Ureter (tissue), 1 donor: ENCODE results near the gene SLC5A10. TPM values are rescaled to one million over a fixed set of nuclear protein-coding genes. Genes with fewer than 3 reads are reported as not detected.
"Not testable (repeated sequence)": the region's sequence is repeated elsewhere in the genome, so short reads cannot be mapped to it uniquely, and the experiment has no call there.

ENCODE experiments used
- DNase-seq: peaks from one replicate; pipeline ENCODE4 v3.0.0-alpha.2; 2020; ENCODE audit warnings: low spot score
- total RNA-seq: library from RNA; stranded (reverse); gene quantifications from one replicate; pipeline ENCODE4 v1.2.4, GENCODE V29; 2023
- donor health status: DM: yes; HTN: yes; CAD: no.

SLC5A10 gene
- total RNA-seq, 1 donor from 2014 or later: not detected

GRCh38 chr17:18947866-18948265, 4.1 kb upstream of the SLC5A10 start:
- no peak for DNase-seq

GRCh38 chr17:18948476-18949006, 3.4 kb upstream of the SLC5A10 start:
- DNase-seq: no peak

- DNase-seq: no peak
These were observed 2.4 kb upstream of the SLC5A10 start for GRCh38 chr17:18949566-18949965.

- no peak for DNase-seq
These were observed 1.6 kb upstream of the SLC5A10 start for GRCh38 chr17:18950346-18950745.

- no peak for DNase-seq
These were observed 740 bp upstream of the SLC5A10 start for GRCh38 chr17:18950944-18951905.

- no peak for DNase-seq
These were observed 1.3 kb downstream of the SLC5A10 start for GRCh38 chr17:18953231-18953728.

- DNase-seq: no peak
These were observed 2.4 kb downstream of the SLC5A10 start for GRCh38 chr17:18954321-18954720.

GRCh38 chr17:18955009-18955408, 3.0 kb downstream of the SLC5A10 start:
- no peak for DNase-seq

GRCh38 chr17:18956021-18956420, 4.1 kb downstream of the SLC5A10 start:
- not testable (repeated sequence) for DNase-seq

GRCh38 chr17:18956581-18956980, 4.6 kb downstream of the SLC5A10 start:
- no peak for DNase-seq

- no peak for DNase-seq
These were observed 5.9 kb downstream of the SLC5A10 start for GRCh38 chr17:18957831-18958230.

GRCh38 chr17:18958611-18959010, 6.6 kb downstream of the SLC5A10 start:
- no peak for DNase-seq

- DNase-seq: no peak
These were observed 7.3 kb downstream of the SLC5A10 start for GRCh38 chr17:18959071-18959844.

GRCh38 chr17:18959845-18960240, 7.9 kb downstream of the SLC5A10 start:
- DNase-seq: no peak

- no peak for DNase-seq
These were observed 8.3 kb downstream of the SLC5A10 start for GRCh38 chr17:18960241-18960665.

GRCh38 chr17:18960803-18961511, 9.0 kb downstream of the SLC5A10 start:
- peak; percentile 85 for DNase-seq

- DNase-seq: no peak
These were observed 9.9 kb downstream of the SLC5A10 start for GRCh38 chr17:18961634-18962493.

- DNase-seq: no peak
These were observed 10.5 kb downstream of the SLC5A10 start for GRCh38 chr17:18962494-18962815.

GRCh38 chr17:18963126-18964017, 11.4 kb downstream of the SLC5A10 start:
- no peak for DNase-seq

- DNase-seq: no peak
These were observed 12.0 kb downstream of the SLC5A10 start for GRCh38 chr17:18964018-18964351.
